Astrocyte of the cerebellum (primary cell): ENCODE data around the gene ITM2B.

Experiments
- DNase-seq: peaks from one replicate; pipeline ENCODE4 v3.0.0-alpha.2; 2011; ENCODE audit warnings: low read depth
- H3K4me3 ChIP-seq: 2 replicates; pipeline ENCODE4 v1.5.1; 2011; ENCODE audit warnings: mild to moderate bottlenecking, low read depth, low read length, moderate library complexity
- CTCF ChIP-seq: IDR thresholded peaks from 2 replicates; pipeline ENCODE4 v1.5.1; 2012; ENCODE audit warnings: low read length, low read depth, moderate library complexity, mild to moderate bottlenecking; ENCODE audit errors: missing control alignments
- in situ Hi-C: cut with HindIII; loops from 2 replicates; pipeline ENCODE4 v1.10.0; 2017; ENCODE audit warnings: low sequenced_read_pairs

Gene ITM2B

GRCh38 chr13:48255090-48255489 lies 22.1 kb downstream of the ITM2B start:
- in situ Hi-C loops: no loop called here

GRCh38 chr13:48255954-48256353 lies 22.9 kb downstream of the ITM2B start:
- DNase-seq: no peak
- in situ Hi-C loops: no loop called here
- no peak overlapping the region for H3K4me3 ChIP-seq
- no peak for TF ChIP-seq CTCF

More at GRCh38 chr13:48255090-48255489, 22.1 kb downstream of the ITM2B start:
- no peak for DNase-seq
- H3K4me3 ChIP-seq: no peak overlapping the region
- no peak for TF ChIP-seq CTCF

GRCh38 chr13:48258002-48258401 lies 25.0 kb downstream of the ITM2B start:
- TF ChIP-seq CTCF: no peak
- in situ Hi-C loops: no loop called here
- H3K4me3 ChIP-seq: no peak overlapping the region
- DNase-seq: no peak

- no peak for DNase-seq
- H3K4me3 ChIP-seq: no peak overlapping the region
- in situ Hi-C loops: no loop called here
- no peak for TF ChIP-seq CTCF
These were observed 25.4 kb downstream of the ITM2B start for GRCh38 chr13:48258430-48258829.

- DNase-seq: no peak
- TF ChIP-seq CTCF: no peak
- in situ Hi-C loops: no loop called here
- H3K4me3 ChIP-seq: no peak overlapping the region
These were observed 28.0 kb downstream of the ITM2B start for GRCh38 chr13:48260970-48261369.

GRCh38 chr13:48263196-48263595 lies 30.2 kb downstream of the ITM2B start:
- no peak overlapping the region for H3K4me3 ChIP-seq
- no peak for TF ChIP-seq CTCF
- no peak for DNase-seq
- in situ Hi-C loops: no loop called here

GRCh38 chr13:48264058-48264457 lies 31.1 kb downstream of the ITM2B start:
- DNase-seq: no peak
- no peak overlapping the region for H3K4me3 ChIP-seq
- TF ChIP-seq CTCF: no peak
- in situ Hi-C loops: no loop called here
